HG02610 (cell line): Measurements from ENCODE around the gene ALG6.
"Not testable (repeated sequence)": the region's sequence is repeated elsewhere in the genome, so short reads cannot be mapped to it uniquely, and the experiment has no call there.

Experiments used
- ATAC-seq: cut with Tn5 transposase; IDR thresholded peaks from one replicate; pipeline ENCODE4 v1.9.1; 2021; ENCODE audit warnings: mild to moderate bottlenecking, moderate library complexity; ENCODE audit not compliant: unreplicated experiment

ALG6 gene

GRCh38 chr1:63411066-63411465, 43.6 kb downstream of the ALG6 start:
- no peak for ATAC-seq

- ATAC-seq, result no peak
These were observed 46.0 kb downstream of the ALG6 start for GRCh38 chr1:63413394-63413793.

- no peak for ATAC-seq
These were observed 47.4 kb downstream of the ALG6 start for GRCh38 chr1:63414691-63415365.

GRCh38 chr1:63418101-63418500, 50.7 kb downstream of the ALG6 start:
- no peak for ATAC-seq

- not testable (repeated sequence) for ATAC-seq
These were observed 53.3 kb downstream of the ALG6 start for GRCh38 chr1:63420746-63421145.

- ATAC-seq, result no peak
These were observed 56.2 kb downstream of the ALG6 start for GRCh38 chr1:63423649-63424048.

GRCh38 chr1:63428815-63429214, 61.4 kb downstream of the ALG6 start:
- no peak for ATAC-seq

- no peak for ATAC-seq
These were observed 61.9 kb downstream of the ALG6 start for GRCh38 chr1:63429281-63429680.

GRCh38 chr1:63435161-63435560, 67.7 kb downstream of the ALG6 start:
- ATAC-seq, result no peak

GRCh38 chr1:63442141-63442475, 74.7 kb downstream of the ALG6 start:
- no peak for ATAC-seq

- no peak for ATAC-seq
These were observed 81.4 kb downstream of the ALG6 start for GRCh38 chr1:63448731-63449246.

- no peak for ATAC-seq
These were observed 83.0 kb downstream of the ALG6 start for GRCh38 chr1:63450416-63450815.

- ATAC-seq, result no peak
These were observed 85.8 kb downstream of the ALG6 start for GRCh38 chr1:63453232-63453631.

- no peak for ATAC-seq
These were observed 86.8 kb downstream of the ALG6 start for GRCh38 chr1:63454269-63454668.

- no peak for ATAC-seq
These were observed 91.3 kb downstream of the ALG6 start for GRCh38 chr1:63458750-63459149.

GRCh38 chr1:63461661-63462230, 94.3 kb downstream of the ALG6 start:
- no peak for ATAC-seq

GRCh38 chr1:63463248-63463647, 95.8 kb downstream of the ALG6 start:
- no peak for ATAC-seq

- ATAC-seq, result no peak
These were observed 98.8 kb downstream of the ALG6 start for GRCh38 chr1:63466181-63466580.

- ATAC-seq, result no peak
These were observed 99.3 kb downstream of the ALG6 start for GRCh38 chr1:63466759-63467158.

GRCh38 chr1:63468683-63469082, 101.3 kb downstream of the ALG6 start:
- ATAC-seq, result not testable (repeated sequence)

GRCh38 chr1:63475761-63476160, 108.3 kb downstream of the ALG6 start:
- ATAC-seq, result no peak

GRCh38 chr1:63480057-63480456, 112.6 kb downstream of the ALG6 start:
- no peak for ATAC-seq

GRCh38 chr1:63486629-63487028, 119.2 kb downstream of the ALG6 start:
- no peak for ATAC-seq
